Measurements from ENCODE around the gene UNC13B. TPM values are rescaled to one million over a fixed set of nuclear protein-coding genes. Genes with fewer than 3 reads are reported as not detected.
"Not testable (repeated sequence)": the region's sequence is repeated elsewhere in the genome, so short reads cannot be mapped to it uniquely, and the experiment has no call there.

The UNC13B gene
- total and polyA plus RNA-seq, 2 of the 13 experiments (the other 11 are each of a cell fraction or from before 2014, with no cell fraction given) = 14.0 to 18.3 TPM

GRCh38 chr9:35237311-35237710 lies 75.5 kb downstream of the UNC13B start:
- BruUV-seq (replicated peaks) = no TSS peak
- ATAC-seq = peak; percentile 66
- TF ChIP-seq PHF21A (CRISPR knock-in tag; IDR thresholded peaks at IDR 0.05) = no peak
- TF ChIP-seq, protein P1, sequence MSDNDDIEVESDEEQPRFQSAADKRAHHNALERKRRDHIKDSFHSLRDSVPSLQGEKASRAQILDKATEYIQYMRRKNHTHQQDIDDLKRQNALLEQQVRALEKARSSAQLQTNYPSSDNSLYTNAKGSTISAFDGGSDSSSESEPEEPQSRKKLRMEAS (IDR thresholded peaks at IDR 0.05) = peak; percentile 40; the same call in 1 of the 2 replicates
- TF ChIP-seq MYC (CRISPR knock-in tag; IDR thresholded peaks at IDR 0.05; ENCODE audit: borderline replicate concordance) = no peak
- intact Hi-C loops (cut with micrococcal nuclease; ENCODE audit: unreplicated experiment) (no loop called here), in situ Hi-C loops (cut with HindIII; ENCODE audit: extremely low pct_ligation_motif_present, low pct_unique_long_range_greater_than_20kb) (no loop called here)
- ChIA-PET POLR2A (no interaction called here), CTCF (ENCODE audit: low intra/inter-chr PET ratio, low total read pairs) (no interaction called here)
- FAIRE-seq = peak; percentile 63
- Histone ChIP-seq H3K9ac (ENCODE audit: insufficient read depth, low read depth, low read length) (no peak overlapping the region), H3K9me3 (ENCODE audit: low read length) (no peaks in the 10 kb centered on the region), H3K4me1 (ENCODE audit: insufficient read depth, low read length) (peaks cover 17% of the 10 kb centered on the region), H3K27me3 (ENCODE audit: control insufficient read depth in 1 of 2, insufficient read depth in 2 of 2, low read length in 2 of 2) (no peaks in the 10 kb centered on the region), H4K20me1 (ENCODE audit: insufficient read depth, low read length) (no peaks in the 10 kb centered on the region), H3K4me2 (ENCODE audit: low read depth, low read length) (no peak overlapping the region), H3K36me3 (replicated peaks in 1 of 2; ENCODE audit: control insufficient read depth in 1 of 2, insufficient read depth in 2 of 2, low read length in 2 of 2) (0 out of 5 replicates have a peak, but pooled peaks cover 0 to 2% of the 10 kb centered on the region in 2 experiments), H3K27ac (ENCODE audit: extremely low read length, insufficient read depth, low read length) (peak overlapping the region; percentile 18), H3K79me2 (ENCODE audit: insufficient read depth, low read length) (no peaks in the 10 kb centered on the region), H2AFZ (ENCODE audit: low read length) (no peak overlapping the region), H3K4me3 (replicated peaks in 1 of 3; ENCODE audit: insufficient read depth in 1 of 3, low read depth in 2 of 3, low read length in 3 of 3) (no peak overlapping the region)
- 6% methylated on average over 1 of the region's 1 CpG for WGBS (ENCODE audit: low lambda C conversion rate)
- no peak for DNase-seq (ENCODE audit: low spot score)

GRCh38 chr9:35245945-35246344 lies 84.1 kb downstream of the UNC13B start:
- H3K9me3 ChIP-seq (ENCODE audit: low read length); H4K20me1 ChIP-seq (ENCODE audit: insufficient read depth, low read length); H3K9ac ChIP-seq (ENCODE audit: insufficient read depth, low read depth, low read length); CTCF ChIA-PET (ENCODE audit: low intra/inter-chr PET ratio, low total read pairs); H3K27ac ChIP-seq (ENCODE audit: extremely low read length, insufficient read depth, low read length); BruUV-seq (replicated peaks); H3K4me3 ChIP-seq (replicated peaks in 1 of 3; ENCODE audit: insufficient read depth in 1 of 3, low read depth in 2 of 3, low read length in 3 of 3); in situ Hi-C loops (cut with HindIII; ENCODE audit: extremely low pct_ligation_motif_present, low pct_unique_long_range_greater_than_20kb); DNase-seq (ENCODE audit: low spot score); intact Hi-C loops (cut with micrococcal nuclease; ENCODE audit: unreplicated experiment); ATAC-seq; H2AFZ ChIP-seq (ENCODE audit: low read length); POLR2A ChIA-PET; H3K4me2 ChIP-seq (ENCODE audit: low read depth, low read length); FAIRE-seq; H3K79me2 ChIP-seq (ENCODE audit: insufficient read depth, low read length); H3K4me1 ChIP-seq (ENCODE audit: insufficient read depth, low read length); H3K36me3 ChIP-seq (replicated peaks in 1 of 2; ENCODE audit: control insufficient read depth in 1 of 2, insufficient read depth in 2 of 2, low read length in 2 of 2); H3K27me3 ChIP-seq (ENCODE audit: control insufficient read depth in 1 of 2, insufficient read depth in 2 of 2, low read length in 2 of 2): not testable (repeated sequence)
- WGBS (ENCODE audit: low lambda C conversion rate) = 100% methylated on average over 1 of the region's 1 CpG
